Hepatocyte (in vitro differentiated cells): ENCODE measurements around the gene ADAMTS12. TPM values are rescaled to one million over a fixed set of nuclear protein-coding genes. Genes with fewer than 3 reads are reported as not detected.

Experiments used
- DNase-seq: peaks from one replicate; pipeline ENCODE4 v3.0.0-alpha.2; 2016; ENCODE audit warnings: low spot score
- H2AFZ ChIP-seq: fragments of 200-600 bp; sonication (generic); 2 replicates; pipeline ENCODE4 v1.6.0; 2016; ENCODE audit warnings: antibody characterized with exemption, mild to moderate bottlenecking
- H3K27ac ChIP-seq: fragments of 200-600 bp; sonication (generic); 2 replicates; pipeline ENCODE4 v1.5.1; 2016; ENCODE audit warnings: mild to moderate bottlenecking
- H3K27me3 ChIP-seq: fragments of 200-600 bp; sonication (generic); 2 replicates; pipeline ENCODE4 v1.6.1; 2016
- H3K36me3 ChIP-seq: fragments of 200-600 bp; sonication (generic); replicated peaks from 2 replicates; pipeline ENCODE4 v1.5.1; 2016; ENCODE audit warnings: low read depth; ENCODE audit not compliant: insufficient read depth
- H3K4me1 ChIP-seq: fragments of 200-600 bp; sonication (generic); 2 replicates; pipeline ENCODE4 v1.5.1; 2016; ENCODE audit warnings: mild to moderate bottlenecking, moderate library complexity; ENCODE audit not compliant: insufficient read depth
- H3K4me2 ChIP-seq: fragments of 200-600 bp; sonication (generic); 2 replicates; pipeline ENCODE4 v1.6.0; 2016
- H3K4me3 ChIP-seq: fragments of 200-600 bp; sonication (generic); 2 replicates; pipeline ENCODE4 v1.5.1; 2016; ENCODE audit warnings: mild to moderate bottlenecking
- H3K79me2 ChIP-seq: fragments of 200-600 bp; sonication (generic); 2 replicates; pipeline ENCODE4 v1.6.0; 2017; ENCODE audit warnings: mild to moderate bottlenecking
- H3K9me2 ChIP-seq: fragments of 200-600 bp; sonication (generic); replicated peaks from 2 replicates; pipeline ENCODE4 v1.6.0; 2017; ENCODE audit warnings: mild to moderate bottlenecking; ENCODE audit not compliant: insufficient read depth
- H3K9me3 ChIP-seq: fragments of 200-600 bp; sonication (generic); 2 replicates; pipeline ENCODE4 v1.5.1; 2016; ENCODE audit warnings: low read depth, mild to moderate bottlenecking
- H4K20me1 ChIP-seq: fragments of 200-600 bp; sonication (generic); 2 replicates; pipeline ENCODE4 v1.6.0; 2016; ENCODE audit warnings: mild to moderate bottlenecking; ENCODE audit not compliant: insufficient read depth, poor library complexity, severe bottlenecking
- CTCF ChIP-seq: fragments of 200-600 bp; sonication (generic); IDR thresholded peaks from 2 replicates; pipeline ENCODE4 v1.5.1; 2016; ENCODE audit warnings: antibody characterized with exemption, mild to moderate bottlenecking; ENCODE audit not compliant: poor library complexity
- EZH2 ChIP-seq: fragments of 200-600 bp; sonication (generic); IDR thresholded peaks from 2 replicates; pipeline ENCODE4 v1.6.1; 2016; ENCODE audit warnings: antibody characterized with exemption, mild to moderate bottlenecking, borderline replicate concordance
- EZH2phosphoT487 ChIP-seq: fragments of 200-600 bp; sonication (generic); IDR thresholded peaks from one replicate; pipeline ENCODE4 v1.6.1; 2018; ENCODE audit warnings: antibody characterized with exemption, mild to moderate bottlenecking, low read depth, moderate library complexity; ENCODE audit not compliant: unreplicated experiment, severe bottlenecking
- WGBS: methylation state at CpG from one replicate; pipeline ENCODE4 v1.1.6; 2016; ENCODE audit warnings: low lambda C conversion rate; ENCODE audit errors: missing lambda C conversion rate; 5-methylcytosine and 5-hydroxymethylcytosine counted together
- polyA plus RNA-seq: library from polyadenylated mRNA; unstranded; fragments of >200 nt; fragmentation: Nextera tagmentation; extraction: Ambion mirVana; gene quantifications from 2 replicates; pipeline ENCODE4 v1.2.1, GENCODE V29; 2016
- total RNA-seq: library from RNA; depleted of rRNA; stranded (reverse); fragments of >200 nt; gene quantifications from 2 replicates; pipeline ENCODE4 v1.2.3, GENCODE V29; 2014

ADAMTS12 gene
- total and polyA plus RNA-seq, 2 experiments from 2014 or later = 3.2 to 8.9 TPM

- H3K27me3 ChIP-seq = no peaks in the 10 kb centered on the region
- TF ChIP-seq EZH2phosphoT487 (no peak), CTCF (no peak), EZH2 (no peak)
Observed at GRCh38 chr5:33675958-33676464, 215.8 kb downstream of the ADAMTS12 start.

GRCh38 chr5:33671700-33672291 lies 220.0 kb downstream of the ADAMTS12 start:
- Histone ChIP-seq H3K79me2 (no peaks in the 10 kb centered on the region), H3K27me3 (no peaks in the 10 kb centered on the region), H3K36me3 (no peaks in the 10 kb centered on the region), H3K4me1 (no peaks in the 10 kb centered on the region), H3K27ac (no peak overlapping the region), H3K4me2 (no peak overlapping the region), H3K4me3 (no peak overlapping the region), H2AFZ (no peak overlapping the region), H3K9me2 (no peaks in the 10 kb centered on the region), H4K20me1 (no peaks in the 10 kb centered on the region), H3K9me3 (no peaks in the 10 kb centered on the region)
- 100% methylated on average over 1 of the region's 1 CpG for WGBS
- no peak for TF ChIP-seq EZH2
- TF ChIP-seq EZH2phosphoT487 = no peak
- no peak for TF ChIP-seq CTCF
- no peak for DNase-seq

More at GRCh38 chr5:33675958-33676464, 215.8 kb downstream of the ADAMTS12 start:
- no peaks in the 10 kb centered on the region for H3K9me3 ChIP-seq
- H3K36me3 ChIP-seq = no peaks in the 10 kb centered on the region
- H3K27ac ChIP-seq = no peak overlapping the region
- H4K20me1 ChIP-seq = no peaks in the 10 kb centered on the region
- no peaks in the 10 kb centered on the region for H3K9me2 ChIP-seq
- DNase-seq = no peak
- no peaks in the 10 kb centered on the region for H3K4me1 ChIP-seq
- H3K4me2 ChIP-seq = no peak overlapping the region
- no peaks in the 10 kb centered on the region for H3K79me2 ChIP-seq
- WGBS = 88% methylated on average over 3 of the region's 3 CpGs
- H3K4me3 ChIP-seq = no peak overlapping the region
- H2AFZ ChIP-seq = no peak overlapping the region

- no peak overlapping the region for H3K27ac ChIP-seq
- WGBS = 85% methylated on average over 8 of the region's 8 CpGs
- H3K9me3 ChIP-seq = no peaks in the 10 kb centered on the region
- H3K36me3 ChIP-seq = no peaks in the 10 kb centered on the region
- no peak overlapping the region for H2AFZ ChIP-seq
- no peak overlapping the region for H3K4me3 ChIP-seq
- TF ChIP-seq EZH2phosphoT487 = no peak
- TF ChIP-seq EZH2 = no peak
- no peak for TF ChIP-seq CTCF
- no peaks in the 10 kb centered on the region for H3K4me1 ChIP-seq
- no peaks in the 10 kb centered on the region for H4K20me1 ChIP-seq
- DNase-seq = no peak
- H3K9me2 ChIP-seq = no peaks in the 10 kb centered on the region
- H3K4me2 ChIP-seq = no peak overlapping the region
- no peaks in the 10 kb centered on the region for H3K27me3 ChIP-seq
- no peaks in the 10 kb centered on the region for H3K79me2 ChIP-seq
Observed at GRCh38 chr5:33662722-33663427, 228.9 kb downstream of the ADAMTS12 start.
